Neural cell (in vitro differentiated cells): ENCODE results near the gene GAS7. TPM values are rescaled to one million over a fixed set of nuclear protein-coding genes. Genes with fewer than 3 reads are reported as not detected.
A peak's percentile ranks its signal among the peaks of the same experiment; 100 is the strongest.

Source experiments
- H2AFZ ChIP-seq: fragments of 200-600, 300-800 bp; sonication (generic), shearing (Covaris generic); 2 replicates; pipeline ENCODE4 v1.6.0; 2014; ENCODE audit warnings: low read depth, mild to moderate bottlenecking, antibody characterized with exemption, low read length, moderate library complexity
- H3F3A ChIP-seq: fragments of 200-600 bp; shearing (Covaris generic); 2 replicates; pipeline ENCODE4 v1.6.1; 2016; ENCODE audit warnings: mild to moderate bottlenecking, moderate library complexity, mixed read lengths, antibody characterized with exemption, low read length; ENCODE audit not compliant: insufficient read depth, poor library complexity, severe bottlenecking
- H3K27ac ChIP-seq: fragments of 200-600, 300-800 bp; sonication (generic), shearing (Covaris generic); 2 replicates; pipeline ENCODE4 v1.5.1; 2014; ENCODE audit warnings: mild to moderate bottlenecking, low read length, moderate library complexity
- H3K27me3 ChIP-seq: fragments of 300-800, 200-600 bp; sonication (generic), shearing (Covaris generic); 2 replicates; pipeline ENCODE4 v1.6.0; 2014; ENCODE audit warnings: mild to moderate bottlenecking, low read depth, low read length, moderate library complexity; ENCODE audit not compliant: insufficient read depth
- H3K36me3 ChIP-seq: fragments of 300-800, 200-600 bp; sonication (generic), shearing (Covaris generic); 2 replicates; pipeline ENCODE4 v1.5.1; 2014; ENCODE audit warnings: mild to moderate bottlenecking, antibody characterized with exemption, low read length, moderate library complexity; ENCODE audit not compliant: insufficient read depth
- H3K4me2 ChIP-seq: fragments of 300-800, 200-600 bp; sonication (generic), shearing (Covaris generic); 2 replicates; pipeline ENCODE4 v1.6.0; 2014; ENCODE audit warnings: mild to moderate bottlenecking, low read length
- H3K4me3 ChIP-seq: fragments of 300-800, 200-600 bp; sonication (generic), shearing (Covaris generic); 2 replicates; pipeline ENCODE4 v1.5.1; 2014; ENCODE audit warnings: mild to moderate bottlenecking, low read length, moderate library complexity
- H3K79me2 ChIP-seq: fragments of 200-600 bp; shearing (Covaris generic); replicated peaks from 2 replicates; pipeline ENCODE4 v1.6.0; 2014; ENCODE audit warnings: mild to moderate bottlenecking, low read length, moderate library complexity; ENCODE audit not compliant: insufficient read depth
- H3K9ac ChIP-seq: fragments of 300-800, 200-600 bp; sonication (generic), shearing (Covaris generic); 2 replicates; pipeline ENCODE4 v1.6.1; 2016; ENCODE audit warnings: mild to moderate bottlenecking, low read length, mixed read lengths
- H3K9me2 ChIP-seq: fragments of 200-600 bp; shearing (Covaris generic); 2 replicates; pipeline ENCODE4 v1.6.1; 2016; ENCODE audit warnings: mild to moderate bottlenecking, low read length, mixed read lengths; ENCODE audit not compliant: insufficient read depth
- H3K9me3 ChIP-seq: fragments of 200-600, 300-800 bp; sonication (generic), shearing (Covaris generic); 2 replicates; pipeline ENCODE4 v1.6.1; 2016; ENCODE audit warnings: mild to moderate bottlenecking, mixed run types, low read length, moderate library complexity, mixed read lengths
- H4K20me1 ChIP-seq: fragments of 200-600 bp; shearing (Covaris generic); 2 replicates; pipeline ENCODE4 v1.6.1; 2016; ENCODE audit warnings: mild to moderate bottlenecking, mixed run types; ENCODE audit not compliant: insufficient read depth
- CTCF ChIP-seq: fragments of 450-650 bp; IDR thresholded peaks from 2 replicates; pipeline ENCODE4 v1.5.1; 2014; ENCODE audit warnings: antibody characterized with exemption, mild to moderate bottlenecking, moderate library complexity; ENCODE audit not compliant: poor library complexity, severe bottlenecking
- EP300 ChIP-seq: fragments of 450-650 bp; conservative IDR thresholded peaks from 2 replicates; pipeline ENCODE4 v1.6.1; 2014; ENCODE audit warnings: antibody characterized with exemption, mild to moderate bottlenecking, moderate library complexity; ENCODE audit not compliant: poor library complexity, severe bottlenecking
- EZH2 ChIP-seq: fragments of 200-600, 300-800 bp; shearing (Covaris generic), sonication (generic); IDR thresholded peaks from 2 replicates; pipeline ENCODE4 v1.6.1; 2014; ENCODE audit warnings: antibody characterized with exemption, low read length, borderline replicate concordance, mild to moderate bottlenecking; ENCODE audit not compliant: insufficient read depth, poor library complexity, severe bottlenecking
- MXI1 ChIP-seq: fragments of 450-650 bp; conservative IDR thresholded peaks from 2 replicates; pipeline ENCODE4 v1.6.1; 2014; ENCODE audit warnings: antibody characterized with exemption, mild to moderate bottlenecking; ENCODE audit not compliant: poor library complexity, severe bottlenecking
- POLR2AphosphoS5 ChIP-seq: IDR thresholded peaks from 2 replicates; pipeline ENCODE4 v1.6.1; 2012
- RAD21 ChIP-seq: fragments of 450-650 bp; conservative IDR thresholded peaks from 2 replicates; pipeline ENCODE4 v1.6.1; 2014; ENCODE audit warnings: antibody characterized with exemption, mild to moderate bottlenecking, moderate library complexity
- SMC3 ChIP-seq: fragments of 450-650 bp; conservative IDR thresholded peaks from 2 replicates; pipeline ENCODE4 v1.6.1; 2014; ENCODE audit warnings: antibody characterized with exemption, mild to moderate bottlenecking, moderate library complexity; ENCODE audit not compliant: poor library complexity
- TAF1 ChIP-seq: IDR thresholded peaks from 2 replicates; pipeline ENCODE4 v1.6.1; 2012; ENCODE audit warnings: low read depth
- polyA plus RNA-seq: library from polyadenylated mRNA; depleted of rRNA; stranded (reverse); fragments of >200 nt; gene quantifications from 2 replicates; pipeline ENCODE4 v1.2.3, GENCODE V29; 2014
- TF ChIP-seq, protein P1 (sequence below): IDR thresholded peaks from 2 replicates; pipeline ENCODE4 v1.6.1; 2012; ENCODE audit warnings: borderline replicate concordance

Gene GAS7
- polyA plus RNA-seq, 1 donor from 2014 or later: 23.6 TPM

GRCh38 chr17:10208604-10209193 lies 10.3 kb upstream of the GAS7 start:
- H3K27ac ChIP-seq: no peak overlapping the region
- H2AFZ ChIP-seq: no peak overlapping the region
- no peaks in the 10 kb centered on the region for H4K20me1 ChIP-seq
- no peaks in the 10 kb centered on the region for H3K36me3 ChIP-seq
- H3K9me2 ChIP-seq: no peaks in the 10 kb centered on the region
- peak overlapping the region; percentile 5 for H3K9ac ChIP-seq
- no peaks in the 10 kb centered on the region for H3F3A ChIP-seq
- H3K9me3 ChIP-seq: no peaks in the 10 kb centered on the region
- H3K4me2 ChIP-seq: no peak overlapping the region
- no peaks in the 10 kb centered on the region for H3K79me2 ChIP-seq
- TF ChIP-seq RAD21: no peak
- no peak for TF ChIP-seq POLR2AphosphoS5
- TF ChIP-seq SMC3: no peak
- TF ChIP-seq CTCF: no peak
- no peak for TF ChIP-seq MXI1
- no peak for TF ChIP-seq EP300
- no peak for TF ChIP-seq TAF1
- TF ChIP-seq EZH2: no peak
- TF ChIP-seq, protein P1, sequence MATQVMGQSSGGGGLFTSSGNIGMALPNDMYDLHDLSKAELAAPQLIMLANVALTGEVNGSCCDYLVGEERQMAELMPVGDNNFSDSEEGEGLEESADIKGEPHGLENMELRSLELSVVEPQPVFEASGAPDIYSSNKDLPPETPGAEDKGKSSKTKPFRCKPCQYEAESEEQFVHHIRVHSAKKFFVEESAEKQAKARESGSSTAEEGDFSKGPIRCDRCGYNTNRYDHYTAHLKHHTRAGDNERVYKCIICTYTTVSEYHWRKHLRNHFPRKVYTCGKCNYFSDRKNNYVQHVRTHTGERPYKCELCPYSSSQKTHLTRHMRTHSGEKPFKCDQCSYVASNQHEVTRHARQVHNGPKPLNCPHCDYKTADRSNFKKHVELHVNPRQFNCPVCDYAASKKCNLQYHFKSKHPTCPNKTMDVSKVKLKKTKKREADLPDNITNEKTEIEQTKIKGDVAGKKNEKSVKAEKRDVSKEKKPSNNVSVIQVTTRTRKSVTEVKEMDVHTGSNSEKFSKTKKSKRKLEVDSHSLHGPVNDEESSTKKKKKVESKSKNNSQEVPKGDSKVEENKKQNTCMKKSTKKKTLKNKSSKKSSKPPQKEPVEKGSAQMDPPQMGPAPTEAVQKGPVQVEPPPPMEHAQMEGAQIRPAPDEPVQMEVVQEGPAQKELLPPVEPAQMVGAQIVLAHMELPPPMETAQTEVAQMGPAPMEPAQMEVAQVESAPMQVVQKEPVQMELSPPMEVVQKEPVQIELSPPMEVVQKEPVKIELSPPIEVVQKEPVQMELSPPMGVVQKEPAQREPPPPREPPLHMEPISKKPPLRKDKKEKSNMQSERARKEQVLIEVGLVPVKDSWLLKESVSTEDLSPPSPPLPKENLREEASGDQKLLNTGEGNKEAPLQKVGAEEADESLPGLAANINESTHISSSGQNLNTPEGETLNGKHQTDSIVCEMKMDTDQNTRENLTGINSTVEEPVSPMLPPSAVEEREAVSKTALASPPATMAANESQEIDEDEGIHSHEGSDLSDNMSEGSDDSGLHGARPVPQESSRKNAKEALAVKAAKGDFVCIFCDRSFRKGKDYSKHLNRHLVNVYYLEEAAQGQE: no peak
- H3K27me3 ChIP-seq: no peaks in the 10 kb centered on the region
- no peak overlapping the region for H3K4me3 ChIP-seq

- no peak overlapping the region for H3K9ac ChIP-seq
- no peaks in the 10 kb centered on the region for H3K9me2 ChIP-seq
- H3K4me3 ChIP-seq: no peak overlapping the region
- H3K4me2 ChIP-seq: no peak overlapping the region
- no peaks in the 10 kb centered on the region for H3K36me3 ChIP-seq
- no peaks in the 10 kb centered on the region for H3F3A ChIP-seq
- no peaks in the 10 kb centered on the region for H3K27me3 ChIP-seq
- no peak for TF ChIP-seq EP300
- no peak for TF ChIP-seq POLR2AphosphoS5
- TF ChIP-seq, protein P1: no peak
- TF ChIP-seq RAD21: no peak
- TF ChIP-seq CTCF: no peak
- no peak for TF ChIP-seq SMC3
- TF ChIP-seq EZH2: no peak
- TF ChIP-seq TAF1: no peak
- no peak for TF ChIP-seq MXI1
- H3K9me3 ChIP-seq: no peaks in the 10 kb centered on the region
- H3K27ac ChIP-seq: no peak overlapping the region
- H3K79me2 ChIP-seq: no peaks in the 10 kb centered on the region
- no peaks in the 10 kb centered on the region for H4K20me1 ChIP-seq
- no peak overlapping the region for H2AFZ ChIP-seq
These were observed 8.7 kb upstream of the GAS7 start for GRCh38 chr17:10207153-10207552.
